H9 (cell line): Measurements from ENCODE around the gene DDRGK1. TPM values are rescaled to one million over a fixed set of nuclear protein-coding genes. Genes with fewer than 3 reads are reported as not detected.

ENCODE experiments used
- DNase-seq: peaks from one replicate; pipeline ENCODE4 v3.0.0-alpha.2; 2017
- H2AFZ ChIP-seq: one replicate; pipeline ENCODE4 v1.6.1; 2013; ENCODE audit warnings: mild to moderate bottlenecking, low read length, control low read depth, moderate library complexity
- H2AK5ac ChIP-seq: 2 replicates; pipeline ENCODE4 v1.6.1; 2013; ENCODE audit warnings: low read length, control low read depth, mixed read lengths; ENCODE audit not compliant: insufficient read length
- H2BK120ac ChIP-seq: one replicate; pipeline ENCODE4 v1.6.1; 2013; ENCODE audit warnings: low read depth, mild to moderate bottlenecking, low read length, control low read depth, inconsistent platforms; ENCODE audit not compliant: poor library complexity, severe bottlenecking
- H2BK12ac ChIP-seq: 2 replicates; pipeline ENCODE4 v1.6.1; 2013; ENCODE audit warnings: low read length, control low read depth, mixed read lengths, low read depth; ENCODE audit not compliant: insufficient read length
- H2BK15ac ChIP-seq: 2 replicates; pipeline ENCODE4 v1.6.1; 2013; ENCODE audit warnings: low read depth, low read length, control low read depth
- H2BK20ac ChIP-seq: one replicate; pipeline ENCODE4 v1.6.1; 2013; ENCODE audit warnings: low read depth, mild to moderate bottlenecking, low read length, control low read depth, inconsistent platforms; ENCODE audit not compliant: poor library complexity, severe bottlenecking
- H2BK5ac ChIP-seq: 2 replicates; pipeline ENCODE4 v1.6.1; 2013; ENCODE audit warnings: low read length, control low read depth, mixed read lengths; ENCODE audit not compliant: insufficient read length
- H3K14ac ChIP-seq: 2 replicates; pipeline ENCODE4 v1.6.1; 2013; ENCODE audit warnings: low read length, control low read depth; ENCODE audit not compliant: insufficient read depth
- H3K18ac ChIP-seq: 2 replicates; pipeline ENCODE4 v1.6.1; 2013; ENCODE audit warnings: low read depth, mild to moderate bottlenecking, mixed read lengths, low read length, control low read depth; ENCODE audit not compliant: insufficient read length
- H3K23ac ChIP-seq: 2 replicates; pipeline ENCODE4 v1.6.1; 2013; ENCODE audit warnings: low read length, control low read depth, mixed read lengths, low read depth; ENCODE audit not compliant: insufficient read length
- H3K23me2 ChIP-seq: 2 replicates; pipeline ENCODE4 v1.6.1; 2013; ENCODE audit warnings: low read depth, mild to moderate bottlenecking, mixed read lengths, low read length, control low read depth; ENCODE audit not compliant: insufficient read length, poor library complexity, severe bottlenecking
- H3K27ac ChIP-seq: 2 replicates; pipeline ENCODE4 v1.5.1; 2013; ENCODE audit warnings: low read length, control low read depth, mixed read lengths, low read depth; ENCODE audit not compliant: insufficient read length
- H3K27me3 ChIP-seq: 2 replicates; pipeline ENCODE4 v1.6.1; 2013; ENCODE audit warnings: low read length, control low read depth, inconsistent platforms; ENCODE audit not compliant: insufficient read depth
- H3K4ac ChIP-seq: 2 replicates; pipeline ENCODE4 v1.6.1; 2013; ENCODE audit warnings: low read depth, mild to moderate bottlenecking, control low read depth, inconsistent platforms, low read length, moderate library complexity
- H3K4me1 ChIP-seq: 2 replicates; pipeline ENCODE4 v1.6.1; 2013; ENCODE audit warnings: low read length, control low read depth, inconsistent platforms; ENCODE audit not compliant: insufficient read depth
- H3K4me2 ChIP-seq: 2 replicates; pipeline ENCODE4 v1.6.1; 2013; ENCODE audit warnings: low read length, control low read depth, mixed read lengths; ENCODE audit not compliant: insufficient read length, insufficient read depth
- H3K56ac ChIP-seq: 2 replicates; pipeline ENCODE4 v1.6.1; 2013; ENCODE audit warnings: low read depth, mild to moderate bottlenecking, mixed read lengths, low read length, control low read depth; ENCODE audit not compliant: insufficient read length
- H3K79me1 ChIP-seq: 2 replicates; pipeline ENCODE4 v1.6.1; 2013; ENCODE audit warnings: low read depth, mild to moderate bottlenecking, moderate library complexity, low read length, control low read depth, inconsistent platforms; ENCODE audit not compliant: insufficient read depth, poor library complexity, severe bottlenecking
- H3K79me2 ChIP-seq: 2 replicates; pipeline ENCODE4 v1.6.1; 2013; ENCODE audit warnings: low read length, control low read depth, inconsistent platforms; ENCODE audit not compliant: insufficient read depth
- H3K9ac ChIP-seq: 2 replicates; pipeline ENCODE4 v1.6.1; 2013; ENCODE audit warnings: low read length, control low read depth, mixed read lengths; ENCODE audit not compliant: insufficient read length; ENCODE audit errors: extremely low read depth
- H3K9me3 ChIP-seq: one replicate; pipeline ENCODE4 v1.6.1; 2013; ENCODE audit warnings: low read depth, low read length, inconsistent platforms; ENCODE audit not compliant: control insufficient read depth
- H3T11ph ChIP-seq: one replicate; pipeline ENCODE4 v1.6.1; 2013; ENCODE audit warnings: mild to moderate bottlenecking, low read length, control low read depth, inconsistent platforms
- H4K20me1 ChIP-seq: one replicate; pipeline ENCODE4 v1.6.1; 2013; ENCODE audit not compliant: control insufficient read depth, insufficient read length, insufficient read depth
- H4K5ac ChIP-seq: 2 replicates; pipeline ENCODE4 v1.6.1; 2013; ENCODE audit warnings: low read depth, mild to moderate bottlenecking, mixed read lengths, low read length, control low read depth; ENCODE audit not compliant: insufficient read length
- H4K8ac ChIP-seq: replicated peaks from 2 replicates; pipeline ENCODE4 v1.6.1; 2013; ENCODE audit warnings: low read length, control low read depth, mixed read lengths, low read depth; ENCODE audit not compliant: insufficient read length
- H4K91ac ChIP-seq: 2 replicates; pipeline ENCODE4 v1.6.1; 2013; ENCODE audit warnings: low read depth, mild to moderate bottlenecking, moderate library complexity, mixed read lengths, low read length, control low read depth; ENCODE audit not compliant: insufficient read length
- H3K27ac Mint-ChIP-seq, 3 experiments: 2 replicates in 2 of 3; 3 replicates in 1 of 3; pipeline ENCODE4 v1.8.0; 2020 to 2021; ENCODE audit warnings: mixed read lengths in 3 of 3, mild to moderate bottlenecking in 1 of 3, moderate library complexity in 1 of 3
- H3K27me3 Mint-ChIP-seq: 2 replicates; pipeline ENCODE4 v1.8.0; 2021; ENCODE audit warnings: low read depth, mild to moderate bottlenecking, moderate library complexity, mixed read lengths
- H3K36me3 Mint-ChIP-seq, 3 experiments: 2 replicates in 2 of 3; 3 replicates in 1 of 3; pipeline ENCODE4 v1.8.0; 2020 to 2021; ENCODE audit warnings: low read depth in 3 of 3, mixed read lengths in 3 of 3; ENCODE audit not compliant: insufficient read depth in 1 of 3
- H3K4me1 Mint-ChIP-seq, 2 experiments: 2 replicates each; pipeline ENCODE4 v1.8.0; 2020; ENCODE audit warnings: mixed read lengths in 2 of 2
- H3K4me3 Mint-ChIP-seq, 2 experiments: 2 replicates in 1 of 2; 3 replicates in 1 of 2; pipeline ENCODE4 v1.8.0; 2020 to 2021; ENCODE audit warnings: mild to moderate bottlenecking in 2 of 2, mixed read lengths in 2 of 2, moderate library complexity in 1 of 2
- H3K9me3 Mint-ChIP-seq, 2 experiments: 2 replicates in 1 of 2; 3 replicates in 1 of 2; pipeline ENCODE4 v1.8.0; 2020; ENCODE audit warnings: mild to moderate bottlenecking in 2 of 2, mixed read lengths in 2 of 2, moderate library complexity in 1 of 2
- CTCF ChIP-seq: fragments of 200-600 bp; sonication (generic); conservative IDR thresholded peaks from 3 replicates; pipeline ENCODE4 v1.8.0; 2021; ENCODE audit warnings: antibody characterized with exemption, mild to moderate bottlenecking
- WGBS: extraction: QIAGEN DNeasy Blood & Tissue Kit; methylation state at CpG from one replicate; pipeline ENCODE4 v1.1.7; 2013; ENCODE audit warnings: missing lambda C conversion rate, low lambda C conversion rate, mixed read lengths; ENCODE audit not compliant: insufficient read length; ENCODE audit errors: extremely low coverage; 5-methylcytosine and 5-hydroxymethylcytosine counted together
- total RNA-seq: library from RNA; stranded (reverse); gene quantifications from 2 replicates; pipeline ENCODE4 v1.2.1, GENCODE V29; 2021

DDRGK1 gene
- total RNA-seq, 1 experiment from 2014 or later, result 58.1 TPM

GRCh38 chr20:3199206-3199605 lies 5.3 kb downstream of the DDRGK1 start:
- no peak overlapping the region for H3K4me3 Mint-ChIP-seq
- no peak overlapping the region for H2BK20ac ChIP-seq
- H3K36me3 Mint-ChIP-seq, result peaks cover 39 to 67% (median 65%) of the 10 kb centered on the region in 3 experiments
- no peaks in the 10 kb centered on the region for H3K27me3 ChIP-seq
- H3K4me2 ChIP-seq, result no peak overlapping the region
- no peak overlapping the region for H3K27ac ChIP-seq
- H2BK12ac ChIP-seq, result no peak overlapping the region
- no peaks in the 10 kb centered on the region for H3K9me3 ChIP-seq
- TF ChIP-seq CTCF, result no peak
- no peak overlapping the region for H3K27ac Mint-ChIP-seq
- H3K14ac ChIP-seq, result no peak overlapping the region
- 100% methylated on average over 1 of the region's 2 CpGs for WGBS
- no peak overlapping the region for H2BK15ac ChIP-seq
- no peak overlapping the region for H2BK120ac ChIP-seq
- H3K4me1 ChIP-seq, result peaks cover 3% of the 10 kb centered on the region; the same call in 1 of the 2 replicates
- DNase-seq, result no peak
- H3K79me2 ChIP-seq, result no peaks in the 10 kb centered on the region; the same call in 1 of the 2 replicates
- H4K8ac ChIP-seq, result no peak overlapping the region
- H2BK5ac ChIP-seq, result no peak overlapping the region
- no peaks in the 10 kb centered on the region; a peak in 1 of 5 replicates for H3K9me3 Mint-ChIP-seq
- H2AFZ ChIP-seq, result no peak overlapping the region
- H4K20me1 ChIP-seq, result no peaks in the 10 kb centered on the region
- H3K27me3 Mint-ChIP-seq, result no peaks in the 10 kb centered on the region
- H3K4me1 Mint-ChIP-seq, result peaks cover 4 to 5% of the 10 kb centered on the region in 2 experiments; a peak in 2 of 4 replicates
- no peak overlapping the region for H4K91ac ChIP-seq
- no peak overlapping the region for H3K9ac ChIP-seq
- no peak overlapping the region for H2AK5ac ChIP-seq
- H3K23ac ChIP-seq, result no peak overlapping the region
- no peak overlapping the region for H3K4ac ChIP-seq
- no peak overlapping the region for H3K56ac ChIP-seq
- peaks cover 6% of the 10 kb centered on the region for H3K79me1 ChIP-seq
- H3T11ph ChIP-seq, result no peak overlapping the region
- no peak overlapping the region for H3K18ac ChIP-seq
- H4K5ac ChIP-seq, result no peak overlapping the region
- H3K23me2 ChIP-seq, result peaks cover 8% of the 10 kb centered on the region
